PFSK-1 (cell line): Measurements from ENCODE around the gene COL13A1.

Experiments used
- FOXP2 ChIP-seq: optimal IDR thresholded peaks from 2 replicates; pipeline ENCODE3; 2011; ENCODE audit warnings: borderline replicate concordance, control low read depth, inconsistent platforms; ENCODE audit not compliant: insufficient read depth; ENCODE audit errors: extremely low read length, extremely low read depth
- POLR2AphosphoS5 ChIP-seq: IDR thresholded peaks from 2 replicates; pipeline ENCODE4 v1.6.1; 2012; ENCODE audit warnings: low read depth, mild to moderate bottlenecking, control low read depth, low read length, moderate library complexity
- SIN3A ChIP-seq: IDR thresholded peaks from 2 replicates; pipeline ENCODE4 v1.6.1; 2012; ENCODE audit warnings: mild to moderate bottlenecking, low read length, moderate library complexity, borderline replicate concordance; ENCODE audit not compliant: insufficient read depth
- TAF1 ChIP-seq: IDR thresholded peaks from 2 replicates; pipeline ENCODE4 v1.6.1; 2012; ENCODE audit warnings: low read length, control low read depth, borderline replicate concordance; ENCODE audit not compliant: insufficient read depth
- TF ChIP-seq, protein P1 (sequence below), 2 experiments: IDR thresholded peaks; 2 replicates each; pipeline versions ENCODE4 v1.6.1 to v1.8.0; 2011 to 2012; ENCODE audit warnings: low read depth in 2 of 2, low read length in 2 of 2, control low read depth in 1 of 2, inconsistent platforms in 1 of 2, mild to moderate bottlenecking in 1 of 2, moderate library complexity in 1 of 2; ENCODE audit not compliant: insufficient read depth in 1 of 2

The COL13A1 gene

DNA sequence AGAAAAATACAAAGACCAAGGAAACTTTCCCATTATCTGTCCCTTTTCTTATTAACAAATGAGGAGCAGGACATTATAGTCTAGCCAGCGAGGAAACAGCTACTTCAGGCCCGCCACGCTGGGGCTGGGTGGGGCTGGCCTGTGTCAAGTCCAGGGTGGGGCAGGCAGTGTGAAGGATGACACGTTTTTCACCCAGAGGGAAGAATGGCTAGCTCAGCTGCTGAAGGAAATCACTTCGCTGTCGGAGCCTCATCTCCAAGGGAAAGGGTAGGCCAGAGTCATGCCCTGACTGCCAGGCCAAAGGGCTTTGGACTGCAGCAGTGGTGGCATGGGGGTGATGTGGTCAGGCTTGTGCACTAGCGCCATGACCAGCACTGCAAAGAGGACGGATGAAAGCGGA, 24.4 kb downstream of the COL13A1 start:
- no peak for TF ChIP-seq TAF1
- TF ChIP-seq FOXP2 = no peak
- TF ChIP-seq SIN3A = no peak
- TF ChIP-seq, protein P1, sequence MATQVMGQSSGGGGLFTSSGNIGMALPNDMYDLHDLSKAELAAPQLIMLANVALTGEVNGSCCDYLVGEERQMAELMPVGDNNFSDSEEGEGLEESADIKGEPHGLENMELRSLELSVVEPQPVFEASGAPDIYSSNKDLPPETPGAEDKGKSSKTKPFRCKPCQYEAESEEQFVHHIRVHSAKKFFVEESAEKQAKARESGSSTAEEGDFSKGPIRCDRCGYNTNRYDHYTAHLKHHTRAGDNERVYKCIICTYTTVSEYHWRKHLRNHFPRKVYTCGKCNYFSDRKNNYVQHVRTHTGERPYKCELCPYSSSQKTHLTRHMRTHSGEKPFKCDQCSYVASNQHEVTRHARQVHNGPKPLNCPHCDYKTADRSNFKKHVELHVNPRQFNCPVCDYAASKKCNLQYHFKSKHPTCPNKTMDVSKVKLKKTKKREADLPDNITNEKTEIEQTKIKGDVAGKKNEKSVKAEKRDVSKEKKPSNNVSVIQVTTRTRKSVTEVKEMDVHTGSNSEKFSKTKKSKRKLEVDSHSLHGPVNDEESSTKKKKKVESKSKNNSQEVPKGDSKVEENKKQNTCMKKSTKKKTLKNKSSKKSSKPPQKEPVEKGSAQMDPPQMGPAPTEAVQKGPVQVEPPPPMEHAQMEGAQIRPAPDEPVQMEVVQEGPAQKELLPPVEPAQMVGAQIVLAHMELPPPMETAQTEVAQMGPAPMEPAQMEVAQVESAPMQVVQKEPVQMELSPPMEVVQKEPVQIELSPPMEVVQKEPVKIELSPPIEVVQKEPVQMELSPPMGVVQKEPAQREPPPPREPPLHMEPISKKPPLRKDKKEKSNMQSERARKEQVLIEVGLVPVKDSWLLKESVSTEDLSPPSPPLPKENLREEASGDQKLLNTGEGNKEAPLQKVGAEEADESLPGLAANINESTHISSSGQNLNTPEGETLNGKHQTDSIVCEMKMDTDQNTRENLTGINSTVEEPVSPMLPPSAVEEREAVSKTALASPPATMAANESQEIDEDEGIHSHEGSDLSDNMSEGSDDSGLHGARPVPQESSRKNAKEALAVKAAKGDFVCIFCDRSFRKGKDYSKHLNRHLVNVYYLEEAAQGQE (IDR thresholded peaks at IDR 0.05; ENCODE audit: insufficient read depth in 1 of 2, low read depth in 2 of 2, low read length in 2 of 2) = no peak
- TF ChIP-seq POLR2AphosphoS5 = no peak

DNA sequence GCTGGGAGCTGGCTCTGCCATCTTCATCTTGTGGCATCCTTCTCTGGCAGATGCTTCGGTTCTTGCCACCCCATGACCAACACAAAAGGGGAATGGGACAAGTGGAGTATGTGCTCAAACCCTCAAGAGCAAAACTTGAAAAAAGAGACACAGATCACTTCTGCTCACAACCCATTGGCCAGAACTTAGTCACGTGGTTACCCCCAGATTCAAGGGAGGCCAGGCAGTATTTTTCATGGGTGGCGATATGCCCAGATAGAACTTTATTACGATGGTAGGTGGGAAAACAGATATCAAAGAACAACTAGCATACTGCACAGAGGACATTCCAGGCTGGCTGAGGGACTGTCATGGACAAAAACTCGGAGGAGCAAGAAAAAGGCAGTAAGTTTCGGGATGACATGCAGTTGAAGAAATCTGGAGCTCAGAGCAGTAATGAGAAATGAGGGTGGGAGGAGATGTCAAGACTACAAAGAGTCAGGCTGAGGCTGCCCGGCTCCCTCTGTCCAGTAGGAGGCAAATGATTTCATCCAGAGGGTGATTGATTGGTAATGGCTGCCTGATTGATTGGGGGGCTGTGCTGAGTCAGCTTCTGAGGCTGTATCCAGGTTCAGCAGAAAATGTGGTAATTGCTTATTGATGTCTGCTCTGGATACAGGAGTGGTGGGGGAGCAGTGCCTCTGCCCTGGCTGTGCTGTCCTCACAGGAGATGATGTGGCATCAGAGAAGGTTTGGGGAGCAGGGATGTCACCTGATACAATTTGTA, 25.3 kb downstream of the COL13A1 start:
- TF ChIP-seq FOXP2 (no peak), POLR2AphosphoS5 (no peak), TAF1 (no peak), SIN3A (no peak)
- TF ChIP-seq, protein P1 (IDR thresholded peaks at IDR 0.05; ENCODE audit: insufficient read depth in 1 of 2, low read depth in 2 of 2, low read length in 2 of 2) = no peak

DNA sequence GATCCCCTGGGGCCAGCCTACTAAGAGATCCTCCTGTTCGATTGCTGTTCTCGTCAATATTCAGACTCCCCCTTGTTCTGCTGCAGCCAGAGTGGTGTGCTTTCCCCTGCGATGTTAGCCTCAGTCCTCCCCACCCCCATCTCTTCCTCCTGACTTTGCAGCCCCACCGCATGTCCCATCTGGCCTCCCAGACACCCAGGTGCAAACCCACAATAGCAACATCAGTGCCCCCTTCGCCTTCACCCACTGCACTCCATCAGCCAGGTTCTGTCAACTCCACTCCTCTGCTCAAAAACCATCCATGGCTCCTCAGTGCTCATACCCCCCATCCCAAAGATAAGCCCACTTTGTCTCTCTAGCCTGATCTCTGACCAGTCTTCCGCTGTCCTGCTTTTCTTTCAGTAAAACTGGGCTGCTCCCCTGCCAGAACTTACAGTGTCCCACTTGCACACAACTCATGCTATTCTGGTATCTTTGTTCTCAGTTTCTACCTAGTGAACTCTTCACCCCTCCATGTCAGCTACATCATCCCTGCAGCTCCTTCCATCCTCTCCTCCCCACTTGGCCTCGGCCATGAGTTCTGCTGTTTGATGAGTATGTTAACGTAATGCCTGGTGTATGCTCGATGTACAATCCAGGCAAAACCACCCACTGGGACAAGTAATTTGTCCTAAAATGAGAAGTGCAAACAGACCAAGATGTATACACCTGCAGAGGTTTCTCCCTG, 26.6 kb downstream of the COL13A1 start:
- TF ChIP-seq POLR2AphosphoS5 (no peak), TAF1 (no peak), SIN3A (no peak), FOXP2 (no peak)
- TF ChIP-seq, protein P1 (IDR thresholded peaks at IDR 0.05; ENCODE audit: insufficient read depth in 1 of 2, low read depth in 2 of 2, low read length in 2 of 2) = no peak

DNA sequence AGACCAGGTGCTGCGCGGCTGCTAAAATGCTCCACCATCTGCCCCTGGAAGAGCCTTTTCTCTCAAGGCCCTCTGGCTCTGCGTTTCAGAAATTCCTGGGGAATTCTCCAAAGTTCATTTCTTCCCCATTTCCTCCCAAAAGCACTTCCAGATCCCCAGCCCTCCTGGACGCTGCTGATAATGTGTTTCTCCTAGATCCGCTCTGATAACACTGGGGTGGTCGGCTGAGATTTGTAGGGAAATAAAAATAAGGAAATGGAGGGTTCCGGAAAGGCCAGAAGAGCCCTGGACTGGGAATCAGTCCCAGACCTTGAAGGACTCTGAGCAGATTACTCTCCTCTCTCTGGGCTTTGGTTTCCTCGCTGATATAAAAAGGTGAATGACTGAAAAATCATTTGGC, 28.1 kb downstream of the COL13A1 start:
- no peak for TF ChIP-seq POLR2AphosphoS5
- no peak for TF ChIP-seq FOXP2
- TF ChIP-seq TAF1 = no peak
- TF ChIP-seq, protein P1 (IDR thresholded peaks at IDR 0.05; ENCODE audit: insufficient read depth in 1 of 2, low read depth in 2 of 2, low read length in 2 of 2) = no peak
- TF ChIP-seq SIN3A = no peak
